Neutrophil (primary cell): ENCODE measurements around the gene SDHA.

Experiments
- H3K27ac ChIP-seq: fragments of 200-600 bp; sonication (generic); 2 replicates; pipeline ENCODE4 v1.5.1; 2016; ENCODE audit warnings: mild to moderate bottlenecking, moderate library complexity
- H3K27me3 ChIP-seq: fragments of 200-600 bp; sonication (generic); 2 replicates; pipeline ENCODE4 v1.6.0; 2016; ENCODE audit warnings: mild to moderate bottlenecking
- H3K36me3 ChIP-seq: fragments of 200-600 bp; sonication (generic); 2 replicates; pipeline ENCODE4 v1.5.1; 2017
- H3K4me1 ChIP-seq, 2 experiments: fragments of 200-600 bp in 1 of 2; sonication (generic) in 1 of 2; 1 replicate in 1 of 2; 2 replicates in 1 of 2; pipeline versions ENCODE4 v1.5.1 to v1.6.1; 2013 to 2016; ENCODE audit warnings: low read depth in 1 of 2, low read length in 1 of 2, mild to moderate bottlenecking in 1 of 2, moderate library complexity in 1 of 2; ENCODE audit not compliant: control insufficient read depth in 1 of 2, insufficient read depth in 1 of 2
- H3K4me3 ChIP-seq, 2 experiments: fragments of 200-600 bp in 1 of 2; sonication (generic) in 1 of 2; 1 replicate in 1 of 2; 2 replicates in 1 of 2; pipeline ENCODE4 v1.5.1; 2013 to 2016; ENCODE audit warnings: low read depth in 1 of 2, low read length in 1 of 2, mild to moderate bottlenecking in 1 of 2, moderate library complexity in 1 of 2
- H3K9me3 ChIP-seq: fragments of 200-600 bp; sonication (generic); 2 replicates; pipeline ENCODE4 v1.5.1; 2016
- CTCF ChIP-seq: fragments of 200-600 bp; sonication (generic); IDR thresholded peaks from 2 replicates; pipeline ENCODE4 v1.5.1; 2016; ENCODE audit warnings: antibody characterized with exemption

SDHA gene

GRCh38 chr5:198516-199196 lies 19.5 kb upstream of the SDHA start:
- H3K27ac ChIP-seq = no peak overlapping the region
- H3K4me1 ChIP-seq = no peaks in the 10 kb centered on the region
- no peaks in the 10 kb centered on the region for H3K9me3 ChIP-seq
- peaks cover 6% of the 10 kb centered on the region for H3K36me3 ChIP-seq
- TF ChIP-seq CTCF = no peak
- no peak overlapping the region for H3K4me3 ChIP-seq
- no peaks in the 10 kb centered on the region for H3K27me3 ChIP-seq

- H3K36me3 ChIP-seq = peaks cover 13% of the 10 kb centered on the region
- no peaks in the 10 kb centered on the region for H3K27me3 ChIP-seq
- H3K4me1 ChIP-seq = no peaks in the 10 kb centered on the region
- no peak overlapping the region for H3K4me3 ChIP-seq
- H3K9me3 ChIP-seq = no peaks in the 10 kb centered on the region
- no peak for TF ChIP-seq CTCF
- H3K27ac ChIP-seq = no peak overlapping the region
These were observed 18.7 kb upstream of the SDHA start for GRCh38 chr5:199197-199949.

- Histone ChIP-seq H3K4me3 (no peak overlapping the region), H3K4me1 (no peaks in the 10 kb centered on the region), H3K27me3 (no peaks in the 10 kb centered on the region), H3K36me3 (peaks cover 20% of the 10 kb centered on the region), H3K9me3 (no peaks in the 10 kb centered on the region), H3K27ac (no peak overlapping the region)
- TF ChIP-seq CTCF = no peak
These were observed 18.0 kb upstream of the SDHA start for GRCh38 chr5:199950-200645.

GRCh38 chr5:200985-201384 lies 17.1 kb upstream of the SDHA start:
- Histone ChIP-seq H3K4me3 (no peak overlapping the region), H3K9me3 (no peaks in the 10 kb centered on the region), H3K4me1 (no peaks in the 10 kb centered on the region), H3K27me3 (no peaks in the 10 kb centered on the region), H3K27ac (no peak overlapping the region), H3K36me3 (peaks cover 29% of the 10 kb centered on the region)
- no peak for TF ChIP-seq CTCF

GRCh38 chr5:201672-202071 lies 16.4 kb upstream of the SDHA start:
- peaks cover 29% of the 10 kb centered on the region for H3K36me3 ChIP-seq

More at GRCh38 chr5:201672-202071, 16.4 kb upstream of the SDHA start:
- no peak for TF ChIP-seq CTCF
- no peaks in the 10 kb centered on the region for H3K27me3 ChIP-seq
- H3K4me1 ChIP-seq = no peaks in the 10 kb centered on the region
- H3K27ac ChIP-seq = no peak overlapping the region
- H3K4me3 ChIP-seq = no peak overlapping the region
- H3K9me3 ChIP-seq = no peaks in the 10 kb centered on the region
